LHCN-M2 (cell line): ENCODE data around the gene RWDD1. TPM values are rescaled to one million over a fixed set of nuclear protein-coding genes. Genes with fewer than 3 reads are reported as not detected.
"Not testable (repeated sequence)": the region's sequence is repeated elsewhere in the genome, so short reads cannot be mapped to it uniquely, and the experiment has no call there.

ENCODE experiments used
- DNase-seq: peaks from one replicate; pipeline ENCODE4 v3.0.0-alpha.2; 2012; ENCODE audit warnings: low read depth
- total RNA-seq: library from RNA; depleted of rRNA; stranded (reverse); fragments of >200 nt; gene quantifications from 2 replicates; pipeline ENCODE4 v1.2.3, GENCODE V29; 2014

The RWDD1 gene
- total RNA-seq, 1 experiment from 2014 or later = 46.8 TPM

DNA sequence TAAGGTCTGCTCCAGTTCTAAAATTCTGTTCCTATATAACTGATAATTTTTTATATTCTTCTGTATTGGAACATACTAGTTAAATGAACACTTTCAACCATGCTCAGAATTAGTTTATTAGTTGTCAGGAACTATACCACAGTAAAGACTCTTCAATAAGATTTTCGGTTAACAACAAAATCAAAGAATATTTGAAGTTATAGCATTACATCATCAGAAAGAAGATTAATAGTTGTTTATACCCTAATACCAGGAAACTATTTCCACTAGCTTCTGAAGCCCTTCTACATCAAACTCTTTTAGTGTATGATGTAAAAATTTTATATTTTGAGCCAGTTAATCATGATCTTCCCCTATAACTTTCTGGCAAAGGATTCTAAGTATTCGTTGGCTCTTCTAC lies 11.2 kb upstream of the RWDD1 start:
- DNase-seq = no peak

- peak; percentile 71 for DNase-seq
These were observed 9.8 kb upstream of the RWDD1 start for GRCh38 chr6:116561377-116562018.

DNA sequence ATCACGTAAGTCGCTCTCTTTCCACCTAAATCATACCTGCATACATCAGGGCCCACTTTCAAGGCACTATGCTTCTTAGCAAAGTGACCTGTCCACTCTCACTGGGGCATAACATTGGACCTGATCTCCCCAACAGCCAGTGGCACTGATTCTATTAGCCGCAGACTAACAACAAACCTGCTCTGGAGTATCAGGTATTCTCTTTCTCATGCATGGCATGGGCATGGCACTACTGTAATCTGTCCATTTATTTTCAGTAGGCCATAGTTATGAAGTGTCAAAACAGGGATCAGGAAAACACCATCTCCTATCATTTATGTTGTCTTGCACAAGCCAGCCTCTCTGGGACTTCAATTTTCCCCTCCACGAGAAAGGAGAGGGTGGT lies 9.3 kb upstream of the RWDD1 start:
- no peak for DNase-seq

GRCh38 chr6:116562614-116563013 lies 8.7 kb upstream of the RWDD1 start:
- no peak for DNase-seq

- no peak for DNase-seq
These were observed 7.5 kb upstream of the RWDD1 start for GRCh38 chr6:116563830-116564229.

GRCh38 chr6:116564311-116564710 lies 7.0 kb upstream of the RWDD1 start:
- no peak for DNase-seq

- DNase-seq = no peak
These were observed 6.1 kb upstream of the RWDD1 start for GRCh38 chr6:116564921-116565872.

DNA sequence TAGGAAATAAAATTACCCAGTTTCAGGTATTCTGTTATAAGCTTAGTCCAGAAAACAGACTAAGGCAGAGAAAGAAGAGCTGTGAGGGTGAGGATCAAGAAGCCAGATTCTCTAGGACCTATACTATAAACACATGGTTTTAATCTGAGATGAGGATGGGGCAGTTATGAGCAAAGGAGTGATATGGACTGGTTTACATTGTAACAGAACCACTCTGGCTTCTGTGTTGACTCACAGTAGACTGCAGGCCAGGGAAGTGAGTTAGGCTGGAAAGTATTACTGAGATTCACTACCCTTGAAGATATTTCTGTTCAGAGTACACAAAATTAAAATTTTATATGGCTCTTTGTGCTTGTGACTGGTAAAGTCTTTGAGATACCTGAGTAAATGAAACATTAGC lies 3.2 kb upstream of the RWDD1 start:
- DNase-seq = no peak

DNA sequence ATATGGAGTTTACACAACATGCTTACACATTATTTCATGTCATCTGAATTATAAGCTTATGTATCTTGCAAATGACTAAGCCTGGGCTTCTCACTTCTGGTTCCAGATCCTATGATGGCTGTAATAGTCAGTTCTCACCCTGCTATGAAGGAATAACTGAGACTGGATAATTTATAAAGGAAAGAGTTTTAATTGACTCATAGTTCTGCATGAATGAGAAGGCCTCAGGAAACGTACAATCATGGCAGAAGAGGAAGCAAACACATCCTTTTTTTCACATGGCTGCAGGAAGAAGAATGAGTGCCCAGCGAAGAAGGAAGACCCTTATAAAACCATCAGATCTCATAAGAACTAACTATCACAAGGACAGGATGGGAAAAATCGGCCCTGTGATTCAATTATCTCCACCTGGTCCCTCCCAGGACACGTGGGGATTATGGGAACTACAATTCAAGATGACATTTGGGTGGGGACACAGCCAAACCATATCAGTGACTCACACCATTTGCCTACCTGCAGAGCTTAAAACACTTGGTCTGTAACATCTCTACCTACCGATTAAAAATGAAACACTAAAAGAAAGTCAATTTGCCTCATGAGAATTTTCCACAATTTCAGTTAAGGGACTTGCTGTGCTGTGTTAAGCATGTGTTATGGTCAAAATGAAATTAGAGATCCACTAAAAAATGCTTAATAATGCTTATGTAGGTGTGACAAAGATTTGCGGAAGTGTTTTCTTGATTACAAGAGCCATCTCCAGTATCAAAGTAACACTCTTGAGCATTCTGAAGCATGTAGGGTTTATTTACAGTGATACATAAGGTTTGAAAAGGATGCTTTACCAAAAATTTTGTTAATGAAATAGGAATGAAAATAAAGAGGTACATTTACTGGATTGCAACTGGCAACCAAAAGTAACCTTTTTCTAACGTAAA lies 2.2 kb upstream of the RWDD1 start:
- DNase-seq = no peak

DNA sequence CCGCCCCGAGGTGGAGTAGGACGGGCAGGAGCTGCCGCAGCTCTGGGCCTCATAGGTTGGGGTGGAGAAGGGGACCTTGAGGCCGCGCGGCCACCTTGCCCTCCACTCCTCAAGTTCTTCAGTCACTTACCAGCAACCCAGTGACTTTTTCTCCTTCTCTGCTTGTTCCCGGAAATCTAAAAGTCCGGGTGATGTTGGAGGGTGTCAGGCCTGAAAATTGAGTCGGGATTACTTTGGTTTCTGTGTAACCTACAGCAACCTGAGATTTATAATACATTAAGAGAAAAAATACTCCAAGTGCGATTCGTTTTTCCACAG lies 338 bp downstream of the RWDD1 start:
- DNase-seq = no peak

- peak; percentile 34 for DNase-seq
These were observed 858 bp downstream of the RWDD1 start for GRCh38 chr6:116572162-116572561.

GRCh38 chr6:116575227-116575626 lies 3.9 kb downstream of the RWDD1 start:
- no peak for DNase-seq

- no peak for DNase-seq
These were observed 6.2 kb downstream of the RWDD1 start for GRCh38 chr6:116577486-116577885.

DNA sequence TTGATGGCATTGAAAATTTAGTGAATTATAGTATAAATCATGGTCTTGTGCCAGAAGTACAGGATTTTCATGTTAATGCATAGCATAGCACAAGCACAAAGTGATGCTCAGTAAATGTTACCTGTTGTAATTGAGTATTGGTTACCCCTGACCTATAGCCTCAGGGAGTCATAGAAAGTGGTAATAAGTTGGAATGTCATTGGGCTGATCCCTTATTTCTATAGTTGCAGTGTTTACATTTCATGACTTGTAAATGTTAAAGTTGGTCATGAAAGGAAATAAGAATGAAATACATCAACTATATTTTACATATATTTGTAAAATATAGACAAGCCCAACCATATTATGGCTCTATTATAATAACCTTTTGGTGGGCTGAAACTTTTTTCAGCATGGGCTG lies 7.0 kb downstream of the RWDD1 start:
- DNase-seq = no peak

DNA sequence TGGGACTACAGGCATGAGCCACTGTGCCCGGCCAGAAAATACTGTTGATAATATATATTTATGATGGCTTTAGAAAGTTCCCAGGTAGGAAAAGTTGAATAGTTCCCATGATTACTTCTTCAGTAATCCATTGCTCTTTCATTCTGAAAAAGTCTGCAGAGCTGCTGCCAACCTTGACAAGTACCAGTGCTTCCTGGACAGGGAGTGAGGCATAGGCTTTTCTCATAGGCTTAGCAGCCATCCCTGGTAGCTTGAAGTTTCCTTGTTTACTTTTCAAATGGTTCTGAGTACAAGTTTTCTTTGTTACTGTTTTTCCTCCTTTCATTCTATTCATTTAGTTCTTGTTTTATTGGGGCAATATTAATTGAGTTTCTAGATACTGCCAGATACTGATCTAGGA lies 7.8 kb downstream of the RWDD1 start:
- DNase-seq = no peak

GRCh38 chr6:116580198-116580597 lies 8.9 kb downstream of the RWDD1 start:
- DNase-seq = peak; percentile 45

GRCh38 chr6:116586276-116586675 lies 15.0 kb downstream of the RWDD1 start:
- no peak for DNase-seq

- no peak for DNase-seq
These were observed 15.4 kb downstream of the RWDD1 start for GRCh38 chr6:116586738-116587137.

GRCh38 chr6:116595247-116595646 lies 23.9 kb downstream of the RWDD1 start:
- no peak for DNase-seq

DNA sequence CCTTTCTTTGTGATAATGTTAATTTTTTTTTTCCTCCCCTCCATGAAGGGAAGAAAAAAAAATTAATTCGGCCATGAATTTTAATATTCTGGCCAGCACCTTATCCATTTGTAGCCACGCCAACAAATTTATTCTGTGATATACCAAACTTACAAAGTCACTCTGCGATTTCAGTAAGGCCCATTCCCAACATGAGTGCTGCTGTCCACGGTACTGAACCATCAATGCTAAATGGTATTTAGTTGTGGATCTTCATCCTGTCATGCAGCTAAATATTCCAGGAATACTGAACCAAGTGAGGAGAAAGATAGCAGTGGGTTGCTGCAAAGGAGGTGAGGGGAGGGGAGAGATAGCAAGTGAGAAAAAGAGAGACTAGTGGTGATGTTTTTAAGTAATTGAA lies 25.5 kb downstream of the RWDD1 start:
- DNase-seq = peak; percentile 23

GRCh38 chr6:116603916-116604315 lies 32.6 kb downstream of the RWDD1 start:
- not testable (repeated sequence) for DNase-seq

DNA sequence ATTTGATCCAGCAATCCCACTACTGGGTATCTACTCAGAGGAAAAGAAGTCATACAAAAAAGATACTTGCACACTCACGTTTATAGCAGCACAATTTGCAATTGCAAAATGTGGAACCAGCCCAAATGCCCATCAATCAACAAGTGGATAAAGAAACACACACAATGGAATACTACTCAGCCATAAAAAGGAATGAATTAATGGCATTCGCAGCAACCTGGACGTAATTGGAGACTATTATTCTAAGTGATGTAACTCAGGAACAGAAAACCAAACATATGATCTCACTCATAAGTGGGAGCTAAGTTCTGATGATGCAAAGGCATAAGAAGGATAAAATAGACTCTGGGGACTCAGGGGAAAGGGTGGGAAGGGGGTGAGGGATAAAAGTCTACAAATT lies 33.6 kb downstream of the RWDD1 start:
- DNase-seq = not testable (repeated sequence)
